HG03558 (cell line): ENCODE measurements around the gene SFRP5.

Experiments used
- ATAC-seq: cut with Tn5 transposase; IDR thresholded peaks from one replicate; pipeline ENCODE4 v1.9.1; 2021; ENCODE audit warnings: moderate number of reproducible peaks; ENCODE audit not compliant: unreplicated experiment; ENCODE audit errors: extremely low read depth

The SFRP5 gene

GRCh38 chr10:97743169-97743943 lies 28.4 kb downstream of the SFRP5 start:
- ATAC-seq: no peak

- ATAC-seq: no peak
Observed at GRCh38 chr10:97740613-97741012, 31.2 kb downstream of the SFRP5 start.

GRCh38 chr10:97738616-97739015 lies 33.2 kb downstream of the SFRP5 start:
- no peak for ATAC-seq

GRCh38 chr10:97737770-97738265 lies 34.0 kb downstream of the SFRP5 start:
- no peak for ATAC-seq

GRCh38 chr10:97736902-97737769 lies 34.7 kb downstream of the SFRP5 start, which contains the start of gene ZFYVE27:
Gene ZFYVE27 (plus strand): TSS chr10:97737128. CDS start chr10:97738478, 1,350 bp downstream.
- peak; percentile 68 for ATAC-seq

GRCh38 chr10:97736403-97736901 lies 35.3 kb downstream of the SFRP5 start:
- ATAC-seq: no peak

GRCh38 chr10:97734021-97734420 lies 37.8 kb downstream of the SFRP5 start:
- ATAC-seq: no peak

GRCh38 chr10:97733256-97733655 lies 38.5 kb downstream of the SFRP5 start:
- no peak for ATAC-seq

- no peak for ATAC-seq
Observed at GRCh38 chr10:97732052-97732359, 39.8 kb downstream of the SFRP5 start.

GRCh38 chr10:97731346-97732051 lies 40.3 kb downstream of the SFRP5 start:
- ATAC-seq: no peak

GRCh38 chr10:97729014-97729413 lies 42.8 kb downstream of the SFRP5 start:
- ATAC-seq: no peak

GRCh38 chr10:97726636-97727178 lies 45.1 kb downstream of the SFRP5 start:
- ATAC-seq: no peak

GRCh38 chr10:97724341-97724941 lies 47.4 kb downstream of the SFRP5 start:
- ATAC-seq: no peak

- ATAC-seq: no peak
Observed at GRCh38 chr10:97723001-97723400, 48.8 kb downstream of the SFRP5 start.

GRCh38 chr10:97721871-97722780 lies 49.7 kb downstream of the SFRP5 start:
- ATAC-seq: no peak

GRCh38 chr10:97719602-97720001 lies 52.2 kb downstream of the SFRP5 start:
- ATAC-seq: no peak

- no peak for ATAC-seq
Observed at GRCh38 chr10:97718659-97719142, 53.1 kb downstream of the SFRP5 start.

GRCh38 chr10:97718178-97718577 lies 53.6 kb downstream of the SFRP5 start:
- ATAC-seq: no peak

- no peak for ATAC-seq
Observed at GRCh38 chr10:97717627-97718026, 54.2 kb downstream of the SFRP5 start.
